HCT116 (cell line): Measurements from ENCODE around the gene TAOK3. TPM values are rescaled to one million over a fixed set of nuclear protein-coding genes. Genes with fewer than 3 reads are reported as not detected.

ENCODE experiments used
- ATAC-seq: fragments of 200-7000 bp; cut with Tn5 transposase; 2 replicates; pipeline ENCODE4 v1.9.1; 2020; ENCODE audit warnings: mild to moderate bottlenecking, moderate library complexity
- BruUV-seq: library from RNA; stranded (reverse); fragments of 400-500 nt; replicated peaks from 2 replicates; lab custom pipeline; 2021; lab: Mats Ljungman, UMichigan
- CTCF ChIA-PET: fragments of 300-600 bp; sonication (Branson Sonifier 250); formaldehyde crosslinking; loops from one replicate; lab custom pipeline; 2021; ENCODE audit warnings: antibody characterized with exemption; lab: Charles Lee
- POLR2A ChIA-PET: fragments of 300-600, 350-600 bp; sonication (Branson Sonifier 250); formaldehyde crosslinking; loops from one replicate; lab custom pipeline; 2021; ENCODE audit warnings: antibody characterized with exemption; lab: Charles Lee
- RAD21 ChIA-PET, 2 experiments: fragments of 300-600 bp; sonication (Branson Sonifier 250); formaldehyde crosslinking; loops; one replicate each; lab custom pipeline; 2023; ENCODE audit warnings: low total read pairs in 2 of 2; ENCODE audit not compliant: uncharacterized antibody in 2 of 2, unreplicated experiment in 2 of 2, low non-redundant PET in 1 of 2; lab: Charles Lee
- DNase-seq: peaks from one replicate; pipeline ENCODE4 v3.0.0-alpha.2; 2010; ENCODE audit warnings: low read depth, low spot score
- H2AFZ ChIP-seq: fragments of 200-600 bp; shearing (Covaris generic), sonication (generic); 2 replicates; pipeline ENCODE4 v1.6.1; 2017; ENCODE audit warnings: low read depth, mixed run types, mixed read lengths, antibody characterized with exemption, low read length; ENCODE audit not compliant: poor library complexity, severe bottlenecking
- H3K27ac ChIP-seq: 2 replicates; pipeline ENCODE4 v1.5.1; 2012; ENCODE audit warnings: low read depth, low read length
- H3K27me3 ChIP-seq: fragments of 200-600 bp; sonication (generic); 2 replicates; pipeline ENCODE4 v1.6.1; 2016; ENCODE audit warnings: mixed run types, low read length, mixed read lengths; ENCODE audit not compliant: insufficient read depth
- H3K36me3 ChIP-seq, 2 experiments: fragments of 200-500 bp in 1 of 2; fragments of 200-600 bp in 1 of 2; sonication (Bioruptor generic) in 1 of 2; sonication (generic) in 1 of 2; 2 replicates each; pipeline versions ENCODE4 v1.5.1 to v1.6.1; 2014 to 2016; ENCODE audit warnings: low read length in 2 of 2, inconsistent platforms in 1 of 2, mixed read lengths in 1 of 2, mixed run types in 1 of 2; ENCODE audit not compliant: insufficient read depth in 2 of 2, control insufficient read depth in 1 of 2
- H3K4me1 ChIP-seq, 2 experiments: fragments of 200-600 bp in 1 of 2; sonication (generic) in 1 of 2; 2 replicates each; pipeline versions ENCODE4 v1.5.1 to v1.6.1; 2012 to 2017; ENCODE audit warnings: low read length in 2 of 2, inconsistent platforms in 1 of 2, mild to moderate bottlenecking in 1 of 2, mixed read lengths in 1 of 2, mixed run types in 1 of 2, moderate library complexity in 1 of 2; ENCODE audit not compliant: insufficient read depth in 2 of 2, control insufficient read depth in 1 of 2
- H3K4me2 ChIP-seq: fragments of 200-600 bp; sonication (generic); 2 replicates; pipeline ENCODE4 v1.6.1; 2017; ENCODE audit warnings: mixed run types, low read length, mixed read lengths
- H3K4me3 ChIP-seq, 2 experiments: fragments of 200-600 bp in 1 of 2; sonication (generic) in 1 of 2; replicated peaks in 1 of 2; 2 replicates each; pipeline ENCODE4 v1.5.1; 2011 to 2016; ENCODE audit warnings: low read length in 2 of 2, control low read depth in 1 of 2, low read depth in 1 of 2, mild to moderate bottlenecking in 1 of 2, mixed read lengths in 1 of 2, mixed run types in 1 of 2
- H3K79me2 ChIP-seq: fragments of 200-600 bp; sonication (generic); 2 replicates; pipeline ENCODE4 v1.6.1; 2017; ENCODE audit warnings: mild to moderate bottlenecking, mixed run types, low read length, moderate library complexity, mixed read lengths; ENCODE audit not compliant: insufficient read depth
- H3K9ac ChIP-seq: fragments of 200-600 bp; sonication (generic); 2 replicates; pipeline ENCODE4 v1.6.1; 2016; ENCODE audit warnings: low read length, mixed read lengths
- H3K9me2 ChIP-seq: fragments of 200-600 bp; sonication (generic), shearing (Covaris generic); 2 replicates; pipeline ENCODE4 v1.6.1; 2017; ENCODE audit warnings: mixed run types, mild to moderate bottlenecking, moderate library complexity; ENCODE audit not compliant: insufficient read depth
- H3K9me3 ChIP-seq, 2 experiments: fragments of 200-500 bp in 1 of 2; fragments of 200-600 bp in 1 of 2; sonication (Bioruptor generic) in 1 of 2; sonication (generic) in 1 of 2; 2 replicates each; pipeline ENCODE4 v1.6.1; 2014 to 2017; ENCODE audit warnings: low read length in 2 of 2, mixed read lengths in 2 of 2, inconsistent platforms in 1 of 2, low read depth in 1 of 2, mild to moderate bottlenecking in 1 of 2, mixed run types in 1 of 2, moderate library complexity in 1 of 2; ENCODE audit not compliant: control insufficient read depth in 1 of 2, insufficient read depth in 1 of 2
- H4K20me1 ChIP-seq: fragments of 200-600 bp; sonication (generic), shearing (Covaris generic); 2 replicates; pipeline ENCODE4 v1.6.1; 2017; ENCODE audit warnings: mixed run types, mild to moderate bottlenecking, moderate library complexity; ENCODE audit not compliant: insufficient read depth
- CEBPB ChIP-seq: IDR thresholded peaks from 2 replicates; pipeline ENCODE4 v1.6.1; 2012; ENCODE audit warnings: low read depth
- TCF7L2 ChIP-seq: IDR thresholded peaks from 2 replicates; pipeline ENCODE4 v1.7.0; 2011; ENCODE audit warnings: borderline replicate concordance, inconsistent platforms; ENCODE audit not compliant: insufficient read depth, insufficient read length; ENCODE audit errors: extremely low read depth
- YY1 ChIP-seq: IDR thresholded peaks from 2 replicates; pipeline ENCODE4 v1.6.1; 2011; ENCODE audit warnings: low read length, low read depth, moderate library complexity, mild to moderate bottlenecking; ENCODE audit not compliant: insufficient replicate concordance; ENCODE audit errors: extremely low read depth
- ZBTB33 ChIP-seq: IDR thresholded peaks from 2 replicates; pipeline ENCODE4 v1.6.1; 2011; ENCODE audit warnings: mild to moderate bottlenecking, low read length, moderate library complexity; ENCODE audit not compliant: insufficient replicate concordance; ENCODE audit errors: extremely low read depth
- intact Hi-C: fragments of 100-400 bp; cut with micrococcal nuclease; formaldehyde crosslinking; loops from 2 replicates; pipeline ENCODE4 v1.10.0; 2022
- total RNA-seq: library from RNA; stranded (reverse); gene quantifications from one replicate; pipeline ENCODE4 v1.2.1, GENCODE V29; 2021; ENCODE audit not compliant: unreplicated experiment

Gene TAOK3
- total RNA-seq, 1 experiment from 2014 or later = 10.5 TPM

GRCh38 chr12:118237052-118237665 lies 135.5 kb downstream of the TAOK3 start:
- DNase-seq (no peak), ATAC-seq (no peak)
- no peak overlapping the region for H3K27ac ChIP-seq
- RAD21 ChIA-PET = no interaction called here
- intact Hi-C loops = no loop called here
- H3K9me2 ChIP-seq = no peaks in the 10 kb centered on the region
- no peaks in the 10 kb centered on the region for H3K36me3 ChIP-seq
- TF ChIP-seq ZBTB33 = no peak
- TF ChIP-seq, all 23 proteins: peak for 0
- Histone ChIP-seq H3K4me2 (no peak overlapping the region), H3K4me3 (no peak overlapping the region), H3K9me3 (no peaks in the 10 kb centered on the region), H3K4me1 (peaks cover 0 to 11% of the 10 kb centered on the region in 2 experiments; a peak in 2 of 4 replicates), H2AFZ (peak overlapping the region; percentile 4), H3K79me2 (no peaks in the 10 kb centered on the region), H4K20me1 (no peaks in the 10 kb centered on the region), H3K9ac (no peak overlapping the region), H3K27me3 (no peaks in the 10 kb centered on the region)
- ChIA-PET CTCF (interaction anchor here (1.1 kb wide), 1 partner anchor 141 kb away, joined by 3 read pairs; no protein-coding TSS in a partner anchor), POLR2A (no interaction called here)
- no TSS peak for BruUV-seq

- DNase-seq (no peak), ATAC-seq (no peak)
- no peaks in the 10 kb centered on the region for H3K9me3 ChIP-seq
- H3K4me2 ChIP-seq = no peak overlapping the region
- H3K27me3 ChIP-seq = no peaks in the 10 kb centered on the region
- ChIA-PET RAD21 (no interaction called here), POLR2A (no interaction called here), CTCF (no interaction called here)
- no peak overlapping the region for H2AFZ ChIP-seq
- BruUV-seq = no TSS peak
- H3K79me2 ChIP-seq = no peaks in the 10 kb centered on the region
- TF ChIP-seq TCF7L2 (no peak), YY1 (no peak), CEBPB (no peak)
- TF ChIP-seq, all 23 proteins: peak for 0
- Histone ChIP-seq H3K4me3 (no peak overlapping the region), H3K4me1 (no peaks in the 10 kb centered on the region), H3K9me2 (no peaks in the 10 kb centered on the region), H3K9ac (no peak overlapping the region), H4K20me1 (no peaks in the 10 kb centered on the region), H3K27ac (no peak overlapping the region), H3K36me3 (no peaks in the 10 kb centered on the region; a peak in 1 of 4 replicates)
- intact Hi-C loops = no loop called here
These were observed 152.0 kb downstream of the TAOK3 start for GRCh38 chr12:118220702-118221101.
